Measurements from ENCODE around the gene RRP8.

The RRP8 gene

DNA sequence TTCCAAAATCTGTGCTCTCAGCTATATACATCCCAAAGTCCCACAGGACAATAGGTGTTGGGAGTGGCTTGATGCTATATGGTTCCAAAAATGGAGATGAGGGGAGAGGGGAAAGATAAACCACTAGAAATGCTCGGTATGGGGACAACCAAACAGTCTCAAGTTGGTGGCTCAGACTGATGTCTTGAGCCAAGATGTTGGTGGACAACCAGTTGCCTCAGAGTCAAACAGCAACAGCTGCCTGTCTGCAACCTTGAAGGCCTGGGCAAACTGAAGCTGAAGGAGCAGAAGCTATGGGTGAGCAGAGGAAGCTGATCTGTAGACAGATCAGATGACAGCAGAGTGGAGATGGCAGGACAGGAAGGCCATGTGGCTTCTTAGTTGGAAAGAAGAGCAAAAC lies 4.0 kb downstream of the RRP8 start:
- DNase-seq: no peak

DNA sequence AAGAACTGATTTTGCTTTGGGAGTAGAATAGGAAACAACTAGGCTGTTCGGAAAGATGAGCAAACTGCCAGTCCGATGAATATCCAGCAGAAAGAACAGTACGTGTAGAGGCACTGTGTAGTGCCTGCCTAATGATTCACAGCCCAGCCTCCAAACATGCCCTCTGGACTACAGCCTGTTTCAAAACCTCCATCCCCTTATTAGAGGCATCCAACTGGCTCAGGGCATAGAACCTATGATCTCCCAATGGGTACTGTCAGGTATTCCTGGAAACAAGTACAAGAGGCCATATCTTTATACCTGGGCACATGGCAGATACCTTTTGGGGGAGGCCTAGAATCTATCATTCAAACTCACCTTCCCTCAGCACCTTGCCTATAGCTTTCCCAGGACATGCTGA lies 4.9 kb downstream of the RRP8 start:
- no peak for DNase-seq

DNA sequence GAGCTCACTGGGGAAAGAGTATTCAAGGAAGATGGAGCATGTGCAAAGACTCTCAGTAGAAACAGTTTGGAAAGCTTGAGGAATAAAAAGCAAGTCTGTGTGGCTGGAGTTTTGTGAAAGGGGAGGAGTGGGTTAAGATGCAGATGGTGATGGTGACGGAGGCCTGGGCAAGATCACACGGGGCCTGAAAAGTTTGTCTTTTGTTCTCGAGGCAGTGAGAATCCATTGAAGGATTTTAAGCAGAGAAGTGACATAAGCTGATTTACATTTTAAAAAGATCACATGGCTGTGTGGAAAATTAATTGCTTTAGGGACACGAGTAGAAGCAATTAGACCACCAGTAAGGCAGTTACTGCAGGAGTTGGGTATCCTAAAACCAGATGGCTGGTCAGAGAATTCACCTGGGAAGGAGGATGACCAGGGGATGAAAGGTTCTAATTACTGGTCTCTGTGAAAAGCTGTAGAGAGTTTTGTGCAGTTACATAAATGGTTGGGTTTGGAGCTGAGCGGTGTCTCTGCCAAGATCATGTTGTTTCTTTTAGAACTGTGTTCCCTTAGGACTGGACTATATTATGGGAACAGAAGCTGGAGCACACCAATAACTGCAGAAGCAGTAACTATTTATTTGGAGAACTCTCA lies 7.1 kb downstream of the RRP8 start:
- no peak for DNase-seq

DNA sequence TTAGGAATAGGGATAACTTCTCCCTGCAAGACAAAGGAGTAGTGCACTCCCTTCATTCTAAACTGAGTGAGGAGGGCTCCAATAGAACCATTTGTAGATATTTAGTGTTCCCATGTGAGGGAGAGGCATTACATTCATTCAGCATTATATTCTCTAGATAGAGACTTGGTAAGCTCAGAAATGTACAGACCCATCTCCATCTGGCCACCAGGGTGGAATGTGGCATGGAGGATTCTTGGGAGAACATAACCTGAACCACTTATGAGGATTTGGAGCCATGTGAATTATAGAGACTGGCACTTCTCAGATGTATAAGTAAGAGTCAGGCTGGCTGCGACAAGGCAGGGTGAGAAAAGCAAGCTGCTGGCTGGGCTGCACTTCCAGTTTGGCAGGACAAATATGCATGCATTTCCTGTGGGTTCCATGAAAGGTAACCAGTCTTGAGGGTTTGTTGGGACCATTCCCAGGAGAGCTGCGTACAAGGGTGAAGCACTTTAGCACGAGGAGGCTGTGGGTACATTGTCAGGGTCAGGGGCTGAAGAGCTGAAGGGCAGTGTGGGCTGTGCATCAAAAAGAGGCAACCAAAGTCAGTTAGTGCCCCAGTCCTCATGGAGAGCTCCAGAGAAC lies 9.2 kb downstream of the RRP8 start:
- no peak for DNase-seq

DNA sequence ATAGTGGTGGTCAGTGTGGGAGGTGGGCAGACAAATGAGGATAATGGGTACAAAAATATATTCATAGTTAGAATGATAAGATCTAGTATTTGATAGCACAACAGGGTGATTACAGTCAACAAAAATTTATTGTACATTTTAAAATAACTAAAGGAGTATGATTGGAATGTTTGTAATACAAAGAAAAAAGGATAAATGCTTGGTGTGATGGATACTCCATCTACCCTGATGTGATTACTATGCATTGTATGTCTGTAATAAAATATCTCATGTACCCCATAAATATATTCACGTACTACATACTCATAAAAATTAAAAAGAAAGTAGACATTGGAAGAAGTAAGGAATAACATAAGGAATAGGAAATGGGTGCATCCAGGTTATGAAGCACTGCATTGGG lies 15.4 kb downstream of the RRP8 start:
- no peak for DNase-seq

DNA sequence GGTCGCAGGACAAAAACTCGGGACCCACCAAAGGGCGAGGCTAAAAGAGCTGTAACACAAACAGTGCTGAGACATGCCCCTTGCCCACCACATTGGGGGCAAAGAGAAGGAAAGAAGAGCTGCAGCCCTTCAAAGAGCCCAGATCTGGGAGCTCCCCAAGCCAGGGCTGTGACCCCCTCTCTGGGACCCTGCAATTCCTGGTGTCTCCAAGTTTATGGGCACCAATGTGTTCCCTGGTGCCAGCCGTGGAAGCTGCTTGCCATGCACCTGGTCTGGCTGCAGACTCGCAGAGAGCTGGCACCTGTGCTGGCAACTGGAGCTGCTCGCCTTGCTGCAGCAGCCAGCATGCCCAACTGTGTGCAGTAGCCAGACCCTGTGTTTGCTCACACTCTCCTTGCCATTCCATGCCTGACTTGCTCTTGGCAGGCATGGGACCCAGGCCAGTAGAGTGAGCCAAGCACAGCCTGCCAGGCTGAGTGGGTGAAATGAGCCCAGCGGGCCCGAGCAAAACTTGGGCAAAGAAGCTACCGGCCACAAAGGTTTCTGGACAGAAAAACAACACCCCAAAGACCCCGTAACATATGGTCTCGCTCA lies 16.0 kb downstream of the RRP8 start:
- no peak for DNase-seq

DNA sequence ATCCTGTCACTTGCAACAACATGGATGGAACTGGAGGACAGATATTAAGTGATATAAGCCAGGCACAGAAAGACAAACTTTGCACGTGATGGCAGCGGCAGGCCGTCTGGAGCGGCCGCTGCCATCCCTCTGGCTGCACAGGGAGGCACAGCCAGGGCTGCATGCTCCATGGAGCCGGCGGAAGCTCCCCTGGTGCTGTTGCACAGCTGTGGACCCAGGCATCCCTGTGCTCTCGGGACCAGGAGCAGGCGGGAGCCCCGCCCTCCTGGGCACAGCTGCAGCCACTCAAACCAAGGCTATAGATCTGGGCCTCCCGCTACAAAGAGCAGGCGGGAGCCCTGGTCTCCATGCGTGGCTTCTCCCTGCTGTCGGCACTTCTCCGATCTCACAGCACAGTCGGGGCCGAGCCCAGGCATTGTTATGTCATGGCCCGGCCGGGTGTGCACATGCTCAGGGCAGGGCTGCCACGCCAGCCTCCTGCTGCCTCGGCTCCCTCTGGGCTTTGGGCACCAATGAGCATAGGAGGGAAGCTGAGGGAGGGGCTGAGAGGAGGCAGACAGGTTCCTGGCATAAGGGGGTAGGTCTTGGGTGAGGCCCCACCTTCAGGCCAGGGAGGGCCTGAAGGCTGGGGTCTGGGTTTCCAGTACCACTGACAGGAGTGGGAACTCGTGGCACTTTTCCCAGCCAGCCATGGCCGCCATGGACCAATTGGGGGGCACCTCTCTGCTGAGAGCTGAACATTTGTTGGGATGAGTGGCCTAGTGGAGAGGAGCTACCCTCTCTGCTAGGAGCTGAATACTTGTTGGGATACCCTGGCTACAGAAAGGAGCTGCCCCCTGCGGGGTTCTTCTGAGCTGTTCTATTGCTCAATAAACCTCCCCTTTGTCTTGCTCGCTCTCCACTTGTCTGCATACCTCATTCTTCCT lies 16.7 kb downstream of the RRP8 start:
- no peak for DNase-seq

DNA sequence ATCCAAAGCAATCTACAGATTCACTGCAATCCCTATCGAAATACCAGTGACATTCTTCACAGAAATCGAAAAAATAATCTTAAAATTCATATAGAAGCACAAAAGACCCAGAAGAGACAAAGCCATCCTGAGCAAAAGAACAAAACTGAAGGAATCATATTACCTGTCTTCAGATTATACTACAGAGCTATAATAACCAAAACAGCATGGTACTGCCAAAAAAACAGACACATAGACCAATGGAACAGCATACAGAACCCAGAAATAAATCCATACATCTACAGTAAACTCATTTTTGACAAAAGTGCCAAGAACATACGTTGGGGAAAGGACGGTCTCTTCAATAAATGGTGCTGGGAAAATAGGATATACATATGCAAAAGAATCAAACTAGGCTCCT lies 18.9 kb downstream of the RRP8 start:
- DNase-seq: no peak

DNA sequence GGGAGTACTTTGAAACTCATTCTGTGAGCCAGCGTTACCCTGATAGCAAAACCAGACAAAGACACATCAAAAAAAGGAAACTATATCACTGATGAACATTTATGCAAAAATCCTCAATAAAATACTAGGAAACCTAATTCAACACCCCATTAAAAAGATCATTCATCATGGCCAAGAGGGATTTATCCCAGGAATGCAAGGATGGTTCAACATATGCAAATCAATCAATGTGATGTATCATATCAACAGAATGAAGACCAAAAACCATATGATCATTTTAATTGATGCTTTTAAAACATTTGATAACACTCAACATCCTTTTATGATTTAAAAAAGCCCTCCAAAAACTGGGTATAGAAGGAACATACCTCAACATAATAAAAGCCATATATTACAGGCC lies 19.8 kb downstream of the RRP8 start:
- no peak for DNase-seq

DNA sequence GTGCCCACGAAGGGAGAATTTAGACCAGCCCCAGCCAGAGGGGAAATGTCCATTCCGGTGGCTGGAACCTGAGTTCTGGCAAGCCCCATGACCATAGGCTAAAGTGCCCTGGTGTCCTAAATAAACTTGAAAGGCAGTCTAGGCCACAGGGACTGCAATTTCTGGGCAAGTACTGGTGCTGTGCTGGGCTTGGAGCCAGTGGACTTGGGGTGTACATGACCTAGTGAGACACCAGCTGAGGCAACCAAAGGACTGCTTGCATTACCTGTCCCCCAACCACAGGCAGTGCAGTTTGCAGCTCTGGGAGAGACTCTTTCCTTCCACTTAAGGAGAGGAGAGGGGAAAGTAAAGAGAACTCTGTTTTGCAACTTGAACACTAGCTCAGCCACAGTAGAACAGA lies 23.7 kb downstream of the RRP8 start:
- DNase-seq: no peak

DNA sequence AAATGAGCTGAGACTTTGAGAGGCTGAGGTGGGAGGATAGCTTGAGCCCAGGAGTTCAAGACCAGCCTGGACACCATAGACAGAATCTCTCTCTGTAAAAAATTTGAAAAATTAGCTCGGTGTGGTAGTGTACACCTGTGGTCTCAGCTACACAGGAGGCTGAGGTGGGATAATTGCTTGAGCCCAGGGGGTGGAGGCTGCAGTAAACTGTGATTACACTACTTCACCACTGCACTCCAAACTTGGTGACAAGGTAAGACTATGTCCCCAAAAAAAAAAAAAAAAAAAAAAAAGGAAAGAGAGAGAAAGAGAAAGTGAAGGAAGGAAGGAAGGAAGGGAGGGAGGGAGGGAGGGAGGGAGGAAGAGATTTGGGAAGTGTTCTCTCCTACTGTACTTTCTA lies 25.3 kb downstream of the RRP8 start:
- DNase-seq: no peak

DNA sequence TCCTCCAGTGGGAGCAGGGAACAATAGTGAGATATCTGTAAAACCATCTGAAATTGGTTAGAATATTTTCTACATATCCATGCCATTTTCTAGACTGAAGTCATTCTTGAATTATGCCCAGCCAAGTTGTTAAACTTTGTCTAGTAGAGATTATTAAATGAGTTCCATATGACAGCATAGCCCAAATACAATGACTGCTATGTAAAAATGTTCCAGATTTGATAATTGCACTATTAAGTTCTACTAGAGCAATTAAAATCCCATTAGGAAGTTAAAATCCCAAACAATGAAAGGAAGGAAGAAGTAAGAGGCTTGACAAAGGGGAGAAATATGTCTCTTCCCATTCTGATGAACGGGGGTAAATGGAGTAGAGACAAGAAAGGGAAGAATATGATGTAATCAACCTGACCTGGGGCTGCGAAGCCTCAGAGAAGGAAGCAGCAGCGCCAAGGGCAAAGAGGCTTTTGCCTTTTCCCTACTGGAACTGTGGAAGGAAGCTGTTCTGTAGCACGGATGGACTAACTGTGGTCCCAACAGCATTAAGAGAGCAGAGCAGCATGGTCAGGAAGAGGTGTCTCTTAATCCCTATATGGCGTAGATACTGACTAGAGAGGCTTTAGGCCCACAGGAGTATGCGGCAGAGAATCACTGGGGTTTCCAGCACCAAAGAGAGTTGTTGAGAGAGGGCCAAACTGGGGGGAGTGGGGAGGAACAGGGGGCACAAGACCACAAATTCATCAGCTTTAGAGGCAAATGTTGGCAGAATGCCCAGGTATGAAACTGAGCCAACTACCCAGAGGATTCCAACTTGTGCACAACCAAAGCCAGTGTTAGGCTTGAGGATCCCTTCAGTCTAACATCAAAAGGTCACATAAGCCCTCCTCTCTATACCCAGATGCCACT lies 26.7 kb downstream of the RRP8 start:
- DNase-seq: no peak

DNA sequence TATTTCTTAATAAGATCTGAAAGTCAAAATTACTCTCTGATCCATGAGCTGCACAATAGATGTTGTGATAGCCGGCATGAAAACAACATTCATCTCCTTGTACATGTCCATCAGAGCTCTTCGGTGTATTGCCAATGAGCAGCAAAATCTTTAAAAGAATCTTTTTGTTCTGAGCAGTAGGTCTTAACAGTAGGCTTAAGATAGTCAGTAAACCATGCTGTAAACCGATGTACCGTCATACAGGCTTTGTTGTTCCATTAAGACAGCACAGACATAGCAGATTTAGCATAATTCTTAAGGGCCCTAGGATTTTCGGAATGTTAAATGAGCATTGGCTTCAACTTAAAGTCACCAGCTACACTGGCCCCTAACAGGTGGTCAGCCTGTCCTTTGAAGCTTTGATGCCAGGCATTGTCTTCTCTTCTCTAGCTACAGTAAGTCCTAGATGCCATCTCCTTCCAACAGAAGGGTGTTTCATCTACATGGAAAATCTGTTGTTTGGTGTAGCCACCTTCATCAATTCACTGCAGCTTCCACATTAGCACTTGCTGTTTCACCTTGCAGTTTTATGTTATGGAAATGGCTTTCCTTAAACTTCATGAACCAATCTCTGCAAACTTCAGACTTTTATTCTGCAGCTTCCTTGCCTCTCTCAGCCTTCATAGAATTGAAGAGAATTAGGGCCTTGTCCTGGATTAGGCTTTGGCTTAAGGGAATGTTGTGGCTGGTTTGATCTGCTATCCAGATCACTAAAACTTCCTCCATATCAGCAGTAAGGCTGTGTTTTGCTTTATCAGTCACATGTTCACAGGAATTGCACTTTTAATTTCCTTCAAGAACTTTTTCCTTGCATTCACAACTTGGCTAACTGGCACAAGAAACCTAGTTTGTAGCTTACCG lies 28.4 kb downstream of the RRP8 start:
- DNase-seq: no peak

DNA sequence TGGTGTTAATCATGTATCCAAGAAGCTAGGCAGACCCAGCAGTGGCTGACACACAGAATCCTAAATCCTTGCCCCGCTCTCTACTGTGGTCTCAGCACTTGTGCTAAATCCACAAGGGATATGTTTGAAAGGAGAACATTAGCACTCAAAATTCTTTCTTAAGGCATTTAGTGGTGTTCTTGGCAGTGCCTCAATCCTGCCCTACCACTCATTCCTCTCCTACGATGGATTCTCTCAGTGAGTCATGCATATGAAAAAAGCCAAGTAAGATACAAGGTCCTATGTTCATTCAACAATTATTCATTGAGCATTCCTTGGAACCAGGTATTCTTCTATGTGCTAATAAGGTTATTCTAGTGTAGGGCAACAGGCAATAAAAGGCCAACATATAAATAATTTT lies 31.2 kb downstream of the RRP8 start:
- no peak for DNase-seq

DNA sequence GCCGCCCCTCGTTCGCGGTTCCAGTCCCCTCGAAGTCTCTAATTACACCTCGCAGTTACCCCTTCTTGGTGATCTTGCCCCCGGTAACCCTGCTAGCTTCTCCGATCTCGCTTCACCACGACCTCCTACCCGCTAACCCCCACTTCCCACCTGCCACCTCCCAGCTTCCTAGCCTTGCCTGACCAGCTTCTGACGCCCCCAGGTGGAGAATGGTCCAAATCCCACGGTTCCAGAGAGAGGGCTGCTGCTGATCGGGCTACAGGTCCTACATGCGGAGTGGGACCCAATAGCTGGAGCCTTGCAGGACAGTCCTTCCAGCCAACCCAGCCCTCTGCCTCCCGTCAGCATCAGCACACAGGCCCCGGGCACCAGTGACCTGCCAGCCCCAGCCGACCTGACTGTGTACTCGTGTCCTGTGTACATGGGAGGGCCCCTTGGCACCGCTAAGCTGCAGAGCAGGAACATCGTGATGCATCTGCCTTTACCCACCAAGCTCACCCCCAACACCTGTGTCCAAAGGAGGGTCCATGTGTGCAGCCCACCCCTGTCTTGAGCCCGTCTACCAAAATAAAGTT lies 31.9 kb downstream of the RRP8 start:
- no peak for DNase-seq

DNA sequence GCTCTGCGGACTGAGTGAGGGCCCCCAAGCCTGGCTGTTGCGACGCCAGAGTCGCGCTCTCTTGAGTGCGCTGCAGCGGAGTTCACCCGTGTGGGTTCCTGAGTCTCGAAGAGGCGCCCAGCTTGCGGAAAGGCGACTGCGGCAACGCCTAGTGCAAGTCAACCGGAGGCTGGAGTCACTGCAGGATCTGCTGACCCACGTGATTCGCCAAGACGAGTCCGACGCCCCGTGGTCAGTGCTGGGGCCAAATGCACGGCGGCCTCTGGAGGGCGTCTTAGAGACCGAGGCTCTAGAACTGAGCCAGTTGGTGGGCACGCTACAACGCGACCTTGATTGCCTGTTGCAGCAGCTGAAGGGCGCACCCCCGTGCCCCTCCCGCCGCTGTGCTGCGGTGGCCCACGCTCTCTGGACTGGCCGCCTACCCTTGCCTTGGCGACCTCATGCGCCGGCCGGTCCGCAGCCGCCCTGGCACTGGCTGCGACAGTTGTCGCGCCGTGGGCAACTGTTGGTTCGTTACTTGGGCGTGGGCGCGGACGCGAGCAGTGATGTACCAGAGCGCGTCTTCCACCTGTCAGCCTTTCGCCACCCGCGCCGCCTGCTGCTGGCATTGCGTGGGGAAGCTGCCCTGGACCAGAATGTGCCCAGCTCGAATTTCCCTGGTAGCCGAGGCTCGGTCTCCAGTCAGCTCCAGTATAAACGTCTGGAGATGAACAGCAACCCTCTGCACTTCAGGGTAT lies 32.6 kb downstream of the RRP8 start:
- no peak for DNase-seq

DNA sequence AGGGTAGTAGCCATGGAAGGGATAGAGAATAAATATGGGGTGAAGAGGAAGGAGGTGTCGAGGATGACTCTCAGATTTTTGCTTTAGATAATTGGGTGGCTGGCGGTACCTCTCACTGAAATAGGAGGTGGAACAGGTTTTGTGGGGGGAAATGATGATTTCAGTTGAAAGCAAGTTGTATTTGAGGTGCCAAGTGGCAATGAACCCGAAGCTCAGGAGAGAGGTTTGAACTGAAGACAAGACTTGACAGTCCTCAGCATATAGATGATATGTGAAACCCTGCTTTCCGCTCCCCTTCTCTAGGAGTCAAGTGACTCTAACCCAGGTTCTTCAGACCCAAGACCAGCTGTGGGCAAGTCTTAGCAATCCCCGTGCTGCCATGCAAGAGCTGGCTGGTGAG lies 33.7 kb downstream of the RRP8 start:
- DNase-seq: no peak

DNA sequence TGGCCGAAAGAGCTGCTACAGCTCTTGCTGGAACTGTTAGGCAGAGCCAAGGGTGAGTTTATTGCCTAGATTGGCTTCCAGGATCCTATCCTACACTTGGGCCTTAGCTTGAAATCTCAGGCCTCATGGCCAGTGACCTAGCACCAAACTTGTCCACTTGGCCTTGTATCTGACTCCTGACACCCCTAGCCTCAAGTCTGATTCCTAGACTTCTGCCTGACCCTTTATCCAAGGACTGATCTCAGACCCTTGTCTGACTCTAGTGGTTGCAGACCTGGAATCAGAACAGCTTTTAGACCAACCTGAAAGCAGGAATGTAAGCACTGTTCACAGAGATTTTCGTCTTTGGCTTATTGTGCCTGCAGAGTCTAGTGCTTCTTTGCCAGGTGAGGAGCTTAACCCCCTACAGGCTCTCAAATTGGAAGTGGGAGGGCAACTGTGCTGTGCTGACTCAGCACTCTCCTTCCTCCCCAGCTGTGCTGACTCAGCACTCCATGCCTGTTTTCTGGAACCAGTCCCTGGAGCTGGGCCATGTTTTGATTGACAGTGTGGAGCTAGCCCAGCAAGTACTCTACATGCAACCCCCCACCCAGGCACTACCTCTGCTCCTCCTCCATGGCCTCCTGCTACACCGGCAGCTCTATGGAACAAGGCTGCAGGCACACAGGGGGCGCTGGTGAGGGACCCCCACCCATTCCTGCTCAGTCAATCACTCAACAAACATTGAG lies 35.1 kb downstream of the RRP8 start:
- DNase-seq: no peak

DNA sequence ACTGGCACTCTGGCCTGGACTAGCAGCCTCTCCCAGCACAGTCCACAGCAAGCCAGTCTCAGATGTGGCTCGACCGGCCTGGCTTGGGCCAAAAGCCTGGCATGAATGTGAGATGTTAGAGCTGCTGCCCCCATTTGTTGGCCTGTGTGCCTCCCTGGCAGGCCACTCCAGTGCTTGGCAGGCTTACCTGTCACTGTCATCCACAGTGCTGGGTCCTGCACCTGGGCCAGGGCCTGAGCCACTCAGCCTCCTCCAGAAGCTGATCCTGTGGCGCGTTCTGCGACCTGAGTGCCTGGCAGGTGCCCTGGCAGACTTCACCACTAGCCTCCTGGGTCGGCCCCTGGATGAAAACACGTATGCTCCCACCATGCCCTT lies 36.1 kb downstream of the RRP8 start:
- no peak for DNase-seq
